ENCODE results near the gene PACS1. TPM values are rescaled to one million over a fixed set of nuclear protein-coding genes. Genes with fewer than 3 reads are reported as not detected.

PACS1 gene
- total RNA-seq, 1 donor: 31.5 TPM

DNA sequence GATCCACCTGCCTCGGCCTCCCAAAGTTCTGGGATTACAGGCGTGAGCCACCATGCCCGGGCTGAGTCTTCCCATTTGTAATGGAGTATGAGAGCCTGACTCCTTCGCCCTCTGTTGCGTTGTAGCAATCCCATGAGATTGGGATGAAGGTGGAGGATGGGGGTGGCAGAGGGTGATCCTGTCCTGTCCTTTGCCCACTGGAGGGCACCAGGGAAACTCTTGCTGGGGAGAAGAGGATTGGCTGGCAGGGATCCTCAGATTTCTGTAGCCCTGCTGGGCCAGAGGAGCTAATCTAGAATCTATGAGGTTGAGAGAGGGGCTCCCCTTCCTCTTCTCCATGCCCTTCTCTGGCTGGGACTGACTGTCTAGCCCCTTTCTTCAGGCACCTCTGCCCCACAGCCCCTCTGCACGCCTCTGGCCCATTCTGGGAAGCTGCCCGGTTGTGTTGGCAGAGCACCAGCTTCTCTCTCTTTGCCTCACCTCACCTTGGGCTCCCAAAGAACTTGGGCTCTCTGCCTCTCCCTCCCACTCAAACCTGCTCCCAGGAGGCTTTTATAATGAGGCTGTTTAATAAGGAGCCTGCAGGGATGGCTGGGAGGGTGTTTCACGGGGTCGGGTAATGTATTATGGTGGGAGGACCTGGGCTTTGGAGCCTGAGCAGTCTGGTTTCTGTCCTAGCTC lies 34.3 kb upstream of the PACS1 start:
- DNase-seq (ENCODE audit: low read depth): no peak
- TF ChIP-seq, protein P1, sequence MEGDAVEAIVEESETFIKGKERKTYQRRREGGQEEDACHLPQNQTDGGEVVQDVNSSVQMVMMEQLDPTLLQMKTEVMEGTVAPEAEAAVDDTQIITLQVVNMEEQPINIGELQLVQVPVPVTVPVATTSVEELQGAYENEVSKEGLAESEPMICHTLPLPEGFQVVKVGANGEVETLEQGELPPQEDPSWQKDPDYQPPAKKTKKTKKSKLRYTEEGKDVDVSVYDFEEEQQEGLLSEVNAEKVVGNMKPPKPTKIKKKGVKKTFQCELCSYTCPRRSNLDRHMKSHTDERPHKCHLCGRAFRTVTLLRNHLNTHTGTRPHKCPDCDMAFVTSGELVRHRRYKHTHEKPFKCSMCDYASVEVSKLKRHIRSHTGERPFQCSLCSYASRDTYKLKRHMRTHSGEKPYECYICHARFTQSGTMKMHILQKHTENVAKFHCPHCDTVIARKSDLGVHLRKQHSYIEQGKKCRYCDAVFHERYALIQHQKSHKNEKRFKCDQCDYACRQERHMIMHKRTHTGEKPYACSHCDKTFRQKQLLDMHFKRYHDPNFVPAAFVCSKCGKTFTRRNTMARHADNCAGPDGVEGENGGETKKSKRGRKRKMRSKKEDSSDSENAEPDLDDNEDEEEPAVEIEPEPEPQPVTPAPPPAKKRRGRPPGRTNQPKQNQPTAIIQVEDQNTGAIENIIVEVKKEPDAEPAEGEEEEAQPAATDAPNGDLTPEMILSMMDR (IDR thresholded peaks at IDR 0.05; ENCODE audit: insufficient read depth, low read length): no peak
- no peak overlapping the region for H3K4me3 ChIP-seq (ENCODE audit: low read depth, low read length)

DNA sequence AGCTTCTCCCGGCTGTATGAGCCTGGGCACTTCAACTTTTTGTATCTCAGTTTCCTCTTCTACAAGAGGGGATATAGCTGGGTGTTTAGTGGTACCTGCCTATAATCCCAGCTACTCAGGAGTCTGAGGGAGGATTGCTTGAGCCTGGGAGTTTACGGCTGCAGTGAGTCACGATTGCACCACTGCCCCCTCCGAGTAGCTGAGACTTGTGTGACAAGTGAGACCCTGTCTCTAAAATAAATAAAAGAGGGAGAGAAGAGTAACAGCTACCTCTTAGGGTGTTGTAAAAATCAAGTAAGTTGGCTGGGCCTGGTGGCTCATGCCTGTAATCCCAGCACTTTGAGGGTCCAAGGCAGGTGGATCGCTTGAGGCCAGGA lies 33.8 kb upstream of the PACS1 start:
- DNase-seq (ENCODE audit: low read depth): no peak
- no peak overlapping the region for H3K4me3 ChIP-seq (ENCODE audit: low read depth, low read length)
- TF ChIP-seq, protein P1 (IDR thresholded peaks at IDR 0.05; ENCODE audit: insufficient read depth, low read length): no peak

DNA sequence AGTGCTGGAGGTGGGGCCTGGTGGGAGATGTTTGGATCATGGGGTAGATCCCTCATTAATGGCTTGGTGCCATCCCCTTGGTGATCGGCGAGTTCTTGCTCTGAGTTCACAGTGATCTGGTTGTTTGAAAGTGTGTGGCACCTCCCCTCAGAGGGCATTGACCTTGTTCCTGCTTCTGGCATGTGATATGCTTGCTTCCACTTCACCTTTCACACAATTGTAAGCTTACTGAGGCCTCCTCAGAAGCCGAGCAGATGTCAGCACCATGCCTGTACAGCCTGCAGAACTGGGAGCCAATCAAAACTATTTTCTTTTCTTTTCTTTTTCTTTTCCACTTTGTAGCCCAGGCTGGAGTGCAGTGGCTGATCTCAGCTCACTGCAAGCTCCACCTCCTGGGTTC lies 32.7 kb upstream of the PACS1 start:
- H3K4me3 ChIP-seq (ENCODE audit: low read depth, low read length): no peak overlapping the region
- TF ChIP-seq, protein P1 (IDR thresholded peaks at IDR 0.05; ENCODE audit: insufficient read depth, low read length): no peak
- no peak for DNase-seq (ENCODE audit: low read depth)

DNA sequence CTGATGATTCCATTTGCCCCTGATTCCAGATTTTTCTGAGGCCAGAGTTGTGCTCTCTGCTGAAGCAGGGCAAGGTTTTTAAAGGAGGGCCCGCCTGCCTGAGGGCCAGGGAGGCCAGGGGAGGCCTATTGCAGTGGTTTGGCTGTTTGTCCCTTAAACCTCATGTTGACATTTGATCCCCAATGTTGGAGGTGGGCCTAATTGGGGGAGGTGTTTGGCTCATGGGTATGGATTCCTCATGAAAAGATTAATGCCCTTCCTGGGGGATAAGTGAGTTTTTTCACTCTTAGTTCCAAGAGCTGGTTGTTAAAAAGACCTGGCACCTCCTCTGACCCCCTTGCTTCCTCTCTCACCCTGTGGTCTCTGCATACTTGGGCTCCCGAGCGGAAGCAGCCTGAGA lies 30.3 kb upstream of the PACS1 start:
- no peak overlapping the region for H3K4me3 ChIP-seq (ENCODE audit: low read depth, low read length)
- TF ChIP-seq, protein P1 (IDR thresholded peaks at IDR 0.05; ENCODE audit: insufficient read depth, low read length): no peak
- no peak for DNase-seq (ENCODE audit: low read depth)

DNA sequence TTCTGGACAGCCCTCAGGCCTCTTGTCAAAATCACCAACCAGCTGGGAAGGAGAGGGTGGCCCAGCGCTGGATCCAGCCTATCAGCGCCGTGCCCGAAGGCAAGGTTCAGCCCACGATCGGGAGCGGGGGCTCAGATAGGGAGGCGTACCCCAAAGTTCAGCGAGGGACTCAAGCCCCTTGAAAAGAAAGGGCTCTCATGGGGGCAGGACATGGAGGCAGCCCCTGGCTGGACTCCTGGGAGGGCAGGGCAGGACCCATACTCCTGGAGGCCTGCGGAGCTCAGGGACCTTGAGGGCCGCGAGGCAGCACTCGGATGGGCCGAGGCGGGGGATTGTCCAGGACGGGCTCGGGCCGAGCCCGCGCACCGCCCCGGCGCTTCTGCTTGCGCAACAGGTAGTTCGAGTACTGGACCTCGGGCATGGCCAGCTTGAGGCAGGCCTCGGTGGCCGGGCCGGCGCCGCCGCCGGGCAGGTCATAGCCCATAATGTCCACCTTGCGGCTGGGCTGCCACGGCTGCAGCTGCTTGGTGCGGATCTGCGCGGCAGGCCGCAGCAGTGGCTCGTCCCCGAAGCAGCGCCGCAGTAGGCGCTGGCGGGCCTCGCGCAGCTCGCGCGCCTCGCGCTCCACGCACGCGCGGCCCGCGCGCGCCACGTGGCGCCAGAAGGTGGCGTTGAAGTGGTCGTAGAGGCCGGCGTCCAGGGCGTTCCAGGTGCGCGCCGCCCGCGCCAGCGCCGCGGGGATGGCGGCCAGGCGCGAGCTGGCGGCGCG lies 27.7 kb upstream of the PACS1 start:
- TF ChIP-seq, protein P1 (IDR thresholded peaks at IDR 0.05; ENCODE audit: insufficient read depth, low read length): no peak

DNA sequence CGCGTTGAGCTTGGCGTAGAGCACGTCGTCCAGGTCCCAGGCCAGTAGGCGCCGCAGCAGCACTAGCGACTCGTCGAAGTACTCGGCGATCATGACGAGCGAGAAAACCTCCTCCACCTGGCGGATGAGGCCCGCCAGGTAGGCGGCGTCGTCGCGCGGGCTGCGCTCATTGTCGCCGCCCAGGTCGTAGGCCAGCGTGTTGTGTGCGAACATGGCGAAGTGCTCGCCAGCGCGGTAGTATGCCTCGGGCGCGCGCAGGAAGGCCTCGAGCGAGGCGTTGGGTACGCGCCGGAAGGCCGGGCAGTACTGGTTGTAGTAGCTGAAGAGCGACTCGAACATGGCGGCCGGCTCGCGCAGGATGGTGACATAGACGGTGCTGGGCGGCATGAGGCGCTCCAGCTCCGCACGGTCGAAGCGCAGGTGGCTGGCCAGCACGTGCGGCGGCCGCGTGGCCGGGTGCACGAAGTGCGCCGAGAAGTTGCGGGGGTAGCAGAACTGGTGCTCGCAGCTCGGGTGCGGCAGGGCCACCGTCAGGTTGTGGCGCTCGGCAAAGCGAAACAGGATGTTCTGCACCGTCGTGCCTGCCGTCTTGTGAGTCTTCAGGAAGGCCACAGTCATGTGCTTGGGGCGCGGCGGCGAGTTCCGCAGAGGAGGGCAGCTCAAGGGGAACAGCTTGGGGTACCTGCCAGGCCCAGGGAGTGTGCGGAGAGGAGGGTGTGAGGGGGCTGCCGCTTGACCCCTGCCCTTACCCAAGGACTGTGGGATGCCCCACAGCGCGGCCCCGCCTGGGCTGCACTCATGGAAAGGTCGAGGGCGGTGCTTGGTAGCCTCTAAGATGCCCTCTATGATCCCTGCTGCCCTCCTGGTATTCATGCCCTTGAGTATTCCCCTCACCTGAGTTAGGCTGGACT lies 26.8 kb upstream of the PACS1 start:
- DNase-seq (ENCODE audit: low read depth): no peak
- no peak overlapping the region for H3K4me3 ChIP-seq (ENCODE audit: low read depth, low read length)
- TF ChIP-seq, protein P1 (IDR thresholded peaks at IDR 0.05; ENCODE audit: insufficient read depth, low read length): no peak

More for the DNA sequence above, 27.7 kb upstream of the PACS1 start:
- H3K4me3 ChIP-seq (ENCODE audit: low read depth, low read length): no peak overlapping the region
- DNase-seq (ENCODE audit: low read depth): no peak

Measured in fibroblast of the aortic adventitia (primary cell).